T-helper 2 cell (primary cell): ENCODE measurements around the gene PCCA.
A peak's percentile ranks its signal among the peaks of the same experiment; 100 is the strongest.
"Not testable (repeated sequence)": the region's sequence is repeated elsewhere in the genome, so short reads cannot be mapped to it uniquely, and the experiment has no call there.

Source experiments
- DNase-seq, 5 experiments: peaks; one replicate each; pipeline versions ENCODE4 v3.0.0 to v3.0.0-alpha.2; 2012 to 2022
- total RNA-seq, 2 donors: gene quantifications; one replicate each; lab custom pipeline; 2026; lab: John Stamatoyannopoulos, UW

The PCCA gene
- 5.6 to 11.0 reads per million in 2 donors for total RNA-seq

GRCh38 chr13:100088644-100089464 lies at the start of gene PCCA:
Gene PCCA (plus strand): TSS chr13:100089093. CDS start chr13:100089121, 28 bp downstream.
- peak; percentile 39 to 81 (median 61) for DNase-seq

GRCh38 chr13:100039740-100040139 lies 49.2 kb upstream of the PCCA start:
- DNase-seq = no peak

- no peak for DNase-seq
Observed at GRCh38 chr13:100040196-100040595, 48.7 kb upstream of the PCCA start.

- no peak for DNase-seq
Observed at GRCh38 chr13:100044936-100045335, 44.0 kb upstream of the PCCA start.

GRCh38 chr13:100045355-100045754 lies 43.5 kb upstream of the PCCA start:
- no peak for DNase-seq

- no peak for DNase-seq
Observed at GRCh38 chr13:100051070-100051469, 37.8 kb upstream of the PCCA start.

- no peak for DNase-seq
Observed at GRCh38 chr13:100059827-100060226, 29.1 kb upstream of the PCCA start.

GRCh38 chr13:100063333-100063732 lies 25.6 kb upstream of the PCCA start:
- DNase-seq = no peak

GRCh38 chr13:100063906-100064305 lies 25.0 kb upstream of the PCCA start:
- DNase-seq = no peak

GRCh38 chr13:100068133-100068931 lies 20.6 kb upstream of the PCCA start:
- DNase-seq = no peak

- no peak for DNase-seq
Observed at GRCh38 chr13:100069278-100069677, 19.6 kb upstream of the PCCA start.

GRCh38 chr13:100075700-100076587 lies 12.9 kb upstream of the PCCA start:
- DNase-seq = no peak

GRCh38 chr13:100079003-100079402 lies 9.9 kb upstream of the PCCA start:
- not testable (repeated sequence) for DNase-seq

GRCh38 chr13:100083401-100083800 lies 5.5 kb upstream of the PCCA start:
- DNase-seq = not testable (repeated sequence)

GRCh38 chr13:100088273-100088643 lies 635 bp upstream of the PCCA start:
- DNase-seq = no peak

GRCh38 chr13:100089465-100090032 lies 656 bp downstream of the PCCA start:
- peak in 2 of 5 experiments; percentile 6 to 71 for DNase-seq

- no peak for DNase-seq
Observed at GRCh38 chr13:100090861-100091260, 2.0 kb downstream of the PCCA start.

GRCh38 chr13:100091391-100091790 lies 2.5 kb downstream of the PCCA start:
- no peak for DNase-seq

- not testable (repeated sequence) for DNase-seq
Observed at GRCh38 chr13:100092273-100092672, 3.4 kb downstream of the PCCA start.

- DNase-seq = no peak
Observed at GRCh38 chr13:100095498-100095897, 6.6 kb downstream of the PCCA start.

GRCh38 chr13:100096526-100096925 lies 7.6 kb downstream of the PCCA start:
- no peak for DNase-seq

- DNase-seq = no peak
Observed at GRCh38 chr13:100097821-100098220, 8.9 kb downstream of the PCCA start.
